Measurements from ENCODE around the gene TGM2. TPM values are rescaled to one million over a fixed set of nuclear protein-coding genes. Genes with fewer than 3 reads are reported as not detected.

TGM2 gene
- total and polyA plus RNA-seq, 12 donors = 146 to 993 (median 463) TPM

GRCh38 chr20:38115205-38115604, 49.9 kb downstream of the TGM2 start:
- H3K4me1 ChIP-seq = peaks cover 13 to 43% (median 30%) of the 10 kb centered on the region in 9 donors
- intact Hi-C loops (cut with DNase I) = no loop called here
- H3K36me3 ChIP-seq = no peaks in the 10 kb centered on the region
- WGBS, 2 donors = 97 to 100% methylated on average over 1 of the region's 1 CpG
- no peak for ATAC-seq
- peak in 1 of 2 donors; percentile 1 for DNase-seq
- H3K4me3 ChIP-seq = no peak overlapping the region
- no peaks in the 10 kb centered on the region for H3K9me3 ChIP-seq
- peak in 4 of 9 donors; percentile 17 to 39 (median 32) for TF ChIP-seq CTCF (IDR thresholded peaks at IDR 0.05)
- no peaks in the 10 kb centered on the region for H3K27me3 ChIP-seq
- H3K27ac ChIP-seq = peak overlapping the region in 1 of 10 donors; percentile 16

DNA sequence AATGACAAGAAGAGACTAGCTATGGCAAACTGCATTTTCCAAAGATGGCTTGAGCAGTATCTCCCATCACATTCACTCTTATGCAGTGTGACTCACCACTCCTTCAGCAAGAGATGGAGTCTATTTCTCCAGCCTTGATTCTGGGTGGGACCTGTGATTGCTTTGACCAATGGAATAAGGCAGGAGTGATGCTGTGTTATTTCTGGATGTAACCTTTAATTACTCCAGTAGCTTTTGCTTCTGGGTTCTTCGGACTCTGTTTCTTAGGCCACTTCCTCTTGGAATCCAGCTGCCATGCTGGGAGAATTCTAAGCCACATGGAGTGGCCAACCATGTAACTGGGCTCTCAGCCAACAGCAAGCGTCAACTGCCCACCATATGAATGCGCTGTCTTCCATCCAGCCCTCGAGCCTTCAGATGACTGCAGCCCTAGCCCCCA, 50.7 kb downstream of the TGM2 start:
- Histone ChIP-seq H3K36me3 (no peaks in the 10 kb centered on the region), H3K4me1 (peaks cover 20 to 51% (median 38%) of the 10 kb centered on the region in 9 donors), H3K27me3 (no peaks in the 10 kb centered on the region), H3K4me3 (no peak overlapping the region), H3K27ac (peak overlapping the region in 6 of 10 donors; percentile 6 to 60 (median 33)), H3K9me3 (no peaks in the 10 kb centered on the region)
- no peak for TF ChIP-seq CTCF (IDR thresholded peaks at IDR 0.05)
- WGBS, 2 donors = 90 to 91% methylated on average over 4 of the region's 4 CpGs
- DNase-seq (peak in 1 of 2 donors; percentile 3), ATAC-seq (peak in 3 of 8 donors; percentile 19 to 52 (median 42))
- intact Hi-C loops (cut with DNase I) = loop anchor here in 4 of 10 donors (5.0 kb wide), 4 partner anchors 42 to 53 kb away; partner anchors contain the start of gene TGM2 (in 2 of the 4)

GRCh38 chr20:38113401-38114325, 51.4 kb downstream of the TGM2 start:
- Histone ChIP-seq H3K4me1 (peaks cover 26 to 58% (median 45%) of the 10 kb centered on the region in 9 donors), H3K27ac (peak overlapping the region in 7 of 10 donors; percentile 6 to 60 (median 38)), H3K9me3 (no peaks in the 10 kb centered on the region), H3K36me3 (no peaks in the 10 kb centered on the region), H3K4me3 (no peak overlapping the region), H3K27me3 (no peaks in the 10 kb centered on the region)
- ATAC-seq = no peak
- 51 to 57% methylated on average over 10 of the region's 10 CpGs for WGBS, 2 donors
- TF ChIP-seq CTCF (IDR thresholded peaks at IDR 0.05) = peak in 7 of 9 donors; percentile 7 to 51 (median 38)
- intact Hi-C loops (cut with DNase I) = loop anchor here in 4 of 10 donors (5.0 kb wide), 4 partner anchors 41 to 54 kb away; partner anchors contain the start of gene TGM2 (in 2 of the 4)
- DNase-seq = peak in 1 of 2 donors; percentile 41

DNA sequence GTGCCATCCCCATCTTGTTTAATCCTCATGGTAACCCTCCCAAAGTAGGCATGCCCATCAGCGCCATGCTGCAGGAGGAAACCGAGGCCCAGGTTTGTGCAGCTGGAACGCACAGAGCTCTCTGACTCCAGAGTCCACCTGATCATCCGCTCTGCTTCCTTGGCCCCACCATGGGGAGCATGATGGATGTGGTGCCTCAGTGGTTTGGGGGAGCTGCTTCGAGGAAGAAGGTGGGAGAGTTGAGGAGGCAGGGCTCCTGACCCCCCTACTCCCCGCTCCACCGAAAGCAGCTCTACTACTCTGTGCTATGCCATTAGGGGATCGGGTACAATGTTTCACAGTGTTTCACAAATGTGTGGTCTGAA, 52.2 kb downstream of the TGM2 start:
- Histone ChIP-seq H3K4me1 (peaks cover 26 to 65% (median 53%) of the 10 kb centered on the region in 9 donors), H3K9me3 (no peaks in the 10 kb centered on the region), H3K36me3 (no peaks in the 10 kb centered on the region), H3K27me3 (no peaks in the 10 kb centered on the region), H3K27ac (peak overlapping the region in 3 of 10 donors; percentile 6 to 92 (median 16)), H3K4me3 (no peak overlapping the region)
- DNase-seq (no peak), ATAC-seq (no peak)
- 98% methylated on average over 8 of the region's 8 CpGs for WGBS, 2 donors
- intact Hi-C loops (cut with DNase I) = loop anchor here in 4 of 10 donors (5.0 kb wide), 4 partner anchors 41 to 54 kb away; partner anchors contain the start of gene TGM2 (in 2 of the 4)
- TF ChIP-seq CTCF (IDR thresholded peaks at IDR 0.05) = no peak
